Ectodermal cell (in vitro differentiated cells): ENCODE data around the gene BNIP3.
"Not testable (repeated sequence)": the region's sequence is repeated elsewhere in the genome, so short reads cannot be mapped to it uniquely, and the experiment has no call there.

Source experiments
- H3K27ac ChIP-seq: 2 replicates; pipeline ENCODE4 v1.7.0; 2013; ENCODE audit warnings: mild to moderate bottlenecking, low read depth, low read length; ENCODE audit not compliant: insufficient read depth, poor library complexity, severe bottlenecking
- H3K27me3 ChIP-seq: 2 replicates; pipeline ENCODE4 v1.7.0; 2013; ENCODE audit warnings: mild to moderate bottlenecking, low read length; ENCODE audit not compliant: insufficient read depth, control insufficient read depth, poor library complexity, severe bottlenecking
- H3K36me3 ChIP-seq: one replicate; pipeline ENCODE4 v1.7.0; 2013; ENCODE audit warnings: low read length; ENCODE audit not compliant: control insufficient read depth, insufficient read depth
- H3K4me1 ChIP-seq: one replicate; pipeline ENCODE4 v1.7.0; 2013; ENCODE audit warnings: low read length; ENCODE audit not compliant: control insufficient read depth, insufficient read depth
- H3K4me3 ChIP-seq: 2 replicates; pipeline ENCODE4 v1.7.0; 2013; ENCODE audit warnings: low read depth, low read length, control low read depth; ENCODE audit not compliant: insufficient read depth
- H3K9me3 ChIP-seq: 2 replicates; pipeline ENCODE4 v1.7.0; 2013; ENCODE audit warnings: mild to moderate bottlenecking, low read length, moderate library complexity; ENCODE audit not compliant: control insufficient read depth
- WGBS, 2 experiments: methylation state at CpG; one replicate each; pipeline ENCODE4 v1.1.7; 2013; ENCODE audit warnings: missing lambda C conversion rate in 2 of 2; 5-methylcytosine and 5-hydroxymethylcytosine counted together

BNIP3 gene

DNA sequence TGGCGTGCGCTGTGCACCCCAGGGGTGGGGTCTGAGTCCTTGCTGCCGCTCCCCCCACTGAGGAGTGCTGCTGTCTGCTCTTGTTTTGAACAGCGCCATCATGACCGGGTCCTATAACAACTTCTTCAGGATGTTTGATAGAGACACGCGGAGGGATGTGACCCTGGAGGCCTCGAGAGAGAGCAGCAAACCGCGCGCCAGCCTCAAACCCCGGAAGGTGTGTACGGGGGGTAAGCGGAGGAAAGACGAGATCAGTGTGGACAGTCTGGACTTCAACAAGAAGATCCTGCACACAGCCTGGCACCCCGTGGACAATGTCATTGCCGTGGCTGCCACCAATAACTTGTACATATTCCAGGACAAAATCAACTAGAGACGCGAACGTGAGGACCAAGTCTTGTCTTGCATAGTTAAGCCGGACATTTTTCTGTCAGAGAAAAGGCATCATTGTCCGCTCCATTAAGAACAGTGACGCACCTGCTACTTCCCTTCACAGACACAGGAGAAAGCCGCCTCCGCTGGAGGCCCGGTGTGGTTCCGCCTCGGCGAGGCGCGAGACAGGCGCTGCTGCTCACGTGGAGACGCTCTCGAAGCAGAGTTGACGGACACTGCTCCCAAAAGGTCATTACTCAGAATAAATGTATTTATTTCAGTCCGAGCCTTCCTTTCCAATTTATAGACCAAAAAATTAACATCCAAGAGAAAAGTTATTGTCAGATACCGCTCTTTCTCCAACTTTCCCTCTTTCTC is 26.0 kb downstream of the BNIP3 start:
- WGBS, 2 experiments = 96% methylated on average over 38 of the region's 38 CpGs
- no peaks in the 10 kb centered on the region for H3K27me3 ChIP-seq
- H3K4me1 ChIP-seq = no peaks in the 10 kb centered on the region
- H3K27ac ChIP-seq = no peak overlapping the region
- peaks cover 18% of the 10 kb centered on the region for H3K36me3 ChIP-seq
- no peak overlapping the region for H3K4me3 ChIP-seq
- peaks cover 2% of the 10 kb centered on the region for H3K9me3 ChIP-seq

DNA sequence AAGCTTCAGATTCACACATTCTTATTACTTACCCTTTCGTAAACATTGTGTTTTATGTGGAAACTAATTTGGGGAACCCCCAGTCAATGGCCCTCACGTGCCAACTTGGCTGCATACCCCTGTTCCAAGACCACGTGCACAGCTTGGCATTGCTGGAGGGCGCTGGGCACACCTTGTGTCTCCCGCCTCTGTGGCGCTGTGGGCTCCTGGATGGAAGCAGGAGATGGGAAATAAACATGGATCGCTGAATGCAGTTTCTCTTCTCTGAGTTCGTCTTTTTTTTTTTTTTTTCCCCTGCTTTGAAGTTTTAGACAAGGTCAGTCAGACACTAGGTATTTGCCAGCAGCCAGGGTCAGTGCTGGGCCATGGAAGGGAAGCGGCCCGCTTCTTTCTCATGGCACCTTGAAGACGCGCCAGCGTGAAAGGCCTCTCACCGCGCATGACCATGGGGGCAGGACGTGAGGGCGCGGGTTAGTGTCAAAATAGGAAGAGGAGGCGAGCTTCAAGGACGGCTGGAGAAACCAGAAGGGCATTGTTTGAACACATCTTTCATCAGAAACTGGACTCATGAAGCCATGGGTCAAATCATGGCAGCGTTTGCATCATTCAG is 27.3 kb downstream of the BNIP3 start:
- Histone ChIP-seq H3K4me3 (no peak overlapping the region), H3K9me3 (peaks cover 2% of the 10 kb centered on the region), H3K4me1 (no peaks in the 10 kb centered on the region), H3K36me3 (peaks cover 16% of the 10 kb centered on the region), H3K27me3 (no peaks in the 10 kb centered on the region), H3K27ac (no peak overlapping the region)
- WGBS, 2 experiments = 95 to 96% methylated on average over 21 of the region's 21 CpGs

DNA sequence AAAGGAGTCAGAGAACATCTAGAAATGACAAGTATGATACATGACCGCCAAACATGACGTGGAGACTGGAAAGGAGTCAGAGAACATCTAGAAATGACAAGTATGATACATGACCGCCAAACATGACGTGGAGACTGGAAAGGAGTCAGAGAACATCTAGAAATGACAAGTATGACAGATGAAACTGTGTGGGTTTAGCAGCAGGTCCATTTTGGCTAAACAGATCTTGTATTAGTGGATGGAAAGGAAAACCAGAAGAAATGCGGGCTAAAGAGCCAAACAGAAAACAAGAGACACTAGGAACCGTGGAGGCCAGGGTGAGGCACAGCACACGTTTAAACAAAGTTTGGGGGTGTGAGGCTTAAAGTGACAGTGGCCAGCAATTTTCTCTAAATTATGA is 31.8 kb downstream of the BNIP3 start:
- H3K9me3 ChIP-seq, H3K27me3 ChIP-seq, H3K4me1 ChIP-seq, H3K4me3 ChIP-seq, H3K27ac ChIP-seq: not testable (repeated sequence)
- WGBS, 2 experiments = 92 to 93% methylated on average over 5 of the region's 7 CpGs
- H3K36me3 ChIP-seq = peaks cover 15% of the 10 kb centered on the region

DNA sequence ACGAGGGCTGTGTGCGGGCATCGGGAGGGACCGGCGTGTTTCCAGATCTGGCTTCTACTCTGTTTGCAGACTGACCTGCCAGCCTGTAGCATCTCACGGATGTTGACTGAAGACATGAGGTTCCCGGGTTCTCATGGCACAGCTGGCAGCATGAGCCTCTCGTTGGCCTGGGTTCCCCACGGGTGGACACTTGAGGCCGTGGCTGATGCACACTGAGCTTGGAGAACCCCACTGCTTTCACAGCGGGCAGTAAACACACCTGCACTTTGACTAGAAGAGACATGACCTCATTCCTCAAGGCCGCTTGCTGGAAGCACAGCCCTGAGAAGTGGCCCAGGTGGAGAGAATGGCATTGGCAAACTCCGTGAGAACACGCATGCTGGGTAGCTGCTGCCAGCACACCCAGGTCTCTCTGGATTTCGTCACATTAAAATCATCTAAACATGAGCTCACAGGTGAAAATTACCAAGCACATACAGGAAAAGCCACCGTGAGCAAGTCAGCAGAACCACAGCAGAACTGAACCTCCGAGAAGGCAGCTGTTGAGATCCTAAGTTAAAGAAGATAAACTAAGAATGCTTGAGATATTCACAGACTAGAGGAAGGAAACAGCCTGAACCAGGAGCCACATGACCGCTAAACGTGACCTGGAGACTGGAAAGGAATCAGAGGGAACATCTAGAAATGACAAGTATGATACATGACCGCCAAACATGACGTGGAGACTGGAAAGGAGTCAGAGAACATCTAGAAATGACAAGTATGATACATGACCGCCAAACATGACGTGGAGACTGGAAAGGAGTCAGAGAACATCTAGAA is 32.5 kb downstream of the BNIP3 start:
- H3K36me3 ChIP-seq = peaks cover 15% of the 10 kb centered on the region
- WGBS, 2 experiments = 96% methylated on average over 19 to 20 of the region's 23 CpGs
- no peaks in the 10 kb centered on the region for H3K9me3 ChIP-seq
- H3K4me1 ChIP-seq = no peaks in the 10 kb centered on the region
- H3K27ac ChIP-seq = no peak overlapping the region
- H3K27me3 ChIP-seq = no peaks in the 10 kb centered on the region
- no peak overlapping the region for H3K4me3 ChIP-seq

DNA sequence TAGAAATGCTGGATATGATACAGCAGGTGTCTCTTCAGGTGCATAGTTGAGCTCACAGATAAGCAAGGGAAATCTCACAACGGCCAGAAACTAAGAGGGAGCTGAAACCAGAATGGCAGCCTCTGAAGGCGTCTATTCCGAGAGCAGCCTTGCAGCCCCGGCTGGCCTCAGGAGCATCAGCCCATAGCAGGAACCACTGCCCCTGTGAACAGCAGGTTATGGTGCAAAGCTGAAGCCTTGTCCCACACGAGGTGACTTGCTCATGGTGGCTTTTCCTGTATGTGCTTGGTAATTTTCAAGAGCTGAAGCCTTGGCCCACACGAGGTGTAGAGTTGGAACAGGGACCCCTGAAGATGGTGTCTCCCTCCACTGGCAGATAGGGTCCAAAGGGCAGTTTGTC is 33.2 kb downstream of the BNIP3 start:
- H3K4me3 ChIP-seq = no peak overlapping the region
- peaks cover 15% of the 10 kb centered on the region for H3K36me3 ChIP-seq
- no peak overlapping the region for H3K27ac ChIP-seq
- no peaks in the 10 kb centered on the region for H3K27me3 ChIP-seq
- 93 to 96% methylated on average over 6 of the region's 6 CpGs for WGBS, 2 experiments
- no peaks in the 10 kb centered on the region for H3K4me1 ChIP-seq
- no peaks in the 10 kb centered on the region for H3K9me3 ChIP-seq

DNA sequence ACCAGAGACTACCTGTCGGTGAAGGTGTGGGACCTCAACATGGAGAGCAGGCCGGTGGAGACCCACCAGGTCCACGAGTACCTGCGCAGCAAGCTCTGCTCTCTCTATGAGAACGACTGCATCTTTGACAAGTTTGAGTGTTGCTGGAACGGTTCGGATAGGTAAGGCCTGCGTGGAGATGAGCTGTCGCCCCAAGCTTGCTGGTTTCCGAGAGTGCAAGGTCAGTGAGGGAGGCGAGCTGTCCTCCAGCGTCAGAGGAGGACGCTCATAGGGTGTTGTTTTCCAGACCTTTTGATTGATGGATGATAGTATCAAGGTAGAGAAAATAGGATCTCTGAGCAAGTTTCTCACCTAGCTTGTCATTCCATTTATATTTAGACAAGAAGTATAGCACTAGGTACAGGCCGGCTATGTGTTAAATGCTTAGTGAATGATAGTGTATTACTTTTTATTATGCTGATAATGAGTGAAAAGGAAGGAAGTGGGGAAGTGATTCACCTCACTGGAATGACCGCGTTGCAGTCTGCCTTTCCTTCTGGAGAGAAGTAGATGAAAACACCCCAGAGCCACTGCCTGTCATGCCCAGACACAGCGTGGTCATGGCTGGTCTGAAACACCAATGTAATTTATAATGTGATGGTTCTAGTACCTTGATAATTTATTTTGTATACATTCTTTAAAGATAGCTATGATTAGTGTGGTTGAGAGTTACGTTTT is 33.9 kb downstream of the BNIP3 start:
- Histone ChIP-seq H3K9me3 (no peaks in the 10 kb centered on the region), H3K4me3 (no peak overlapping the region), H3K27me3 (no peaks in the 10 kb centered on the region), H3K27ac (no peak overlapping the region), H3K4me1 (no peaks in the 10 kb centered on the region), H3K36me3 (peaks cover 15% of the 10 kb centered on the region)
- WGBS, 2 experiments = 94 to 95% methylated on average over 17 to 18 of the region's 18 CpGs

DNA sequence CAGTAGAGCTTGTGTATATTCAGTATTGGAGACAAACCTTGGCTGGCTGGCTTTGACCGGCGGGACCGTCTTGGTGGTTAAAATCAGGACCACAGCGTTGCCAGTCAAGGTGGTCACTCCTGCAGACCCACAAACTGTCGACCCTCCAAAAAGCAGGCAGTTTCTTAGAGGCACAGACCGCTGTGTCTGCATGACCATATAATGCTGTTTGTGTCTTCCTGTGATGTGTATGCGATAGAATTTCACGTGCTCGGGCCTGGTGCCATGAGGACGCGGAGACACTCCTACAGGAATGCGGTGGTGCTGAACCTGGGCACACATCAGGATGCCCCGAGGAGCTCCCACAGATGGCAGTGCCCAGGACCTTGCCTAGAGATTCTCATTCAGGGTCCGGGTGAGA is 34.8 kb downstream of the BNIP3 start:
- Histone ChIP-seq H3K27me3 (no peaks in the 10 kb centered on the region), H3K4me3 (no peak overlapping the region), H3K36me3 (peaks cover 11% of the 10 kb centered on the region), H3K9me3 (no peaks in the 10 kb centered on the region), H3K27ac (no peak overlapping the region), H3K4me1 (no peaks in the 10 kb centered on the region)
- WGBS, 2 experiments = 95 to 96% methylated on average over 14 of the region's 14 CpGs

DNA sequence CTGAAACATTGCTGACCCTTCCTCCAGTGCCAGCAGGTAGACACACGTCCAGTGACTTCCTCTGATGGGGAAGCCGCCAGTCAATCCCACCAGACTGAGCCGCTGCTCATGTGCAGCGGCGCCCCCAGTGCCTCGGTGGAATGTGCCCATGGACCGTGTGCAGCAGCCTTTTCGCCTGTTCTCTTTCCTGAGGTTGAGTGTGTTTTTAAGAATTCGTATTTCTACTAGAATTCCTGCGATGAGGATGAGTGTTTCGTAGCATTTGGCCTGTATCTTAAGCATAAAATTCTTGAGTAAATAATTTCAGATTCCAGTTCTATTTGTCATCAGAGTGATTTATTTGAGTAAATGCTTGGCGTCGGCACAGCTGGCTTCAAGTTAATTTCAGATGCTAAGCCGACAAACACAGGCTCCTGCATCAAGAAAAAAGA is 35.4 kb downstream of the BNIP3 start:
- Histone ChIP-seq H3K27me3 (no peaks in the 10 kb centered on the region), H3K4me1 (no peaks in the 10 kb centered on the region), H3K36me3 (peaks cover 11% of the 10 kb centered on the region), H3K9me3 (no peaks in the 10 kb centered on the region), H3K27ac (no peak overlapping the region), H3K4me3 (no peak overlapping the region)
- WGBS, 2 experiments = 95 to 96% methylated on average over 14 of the region's 14 CpGs

DNA sequence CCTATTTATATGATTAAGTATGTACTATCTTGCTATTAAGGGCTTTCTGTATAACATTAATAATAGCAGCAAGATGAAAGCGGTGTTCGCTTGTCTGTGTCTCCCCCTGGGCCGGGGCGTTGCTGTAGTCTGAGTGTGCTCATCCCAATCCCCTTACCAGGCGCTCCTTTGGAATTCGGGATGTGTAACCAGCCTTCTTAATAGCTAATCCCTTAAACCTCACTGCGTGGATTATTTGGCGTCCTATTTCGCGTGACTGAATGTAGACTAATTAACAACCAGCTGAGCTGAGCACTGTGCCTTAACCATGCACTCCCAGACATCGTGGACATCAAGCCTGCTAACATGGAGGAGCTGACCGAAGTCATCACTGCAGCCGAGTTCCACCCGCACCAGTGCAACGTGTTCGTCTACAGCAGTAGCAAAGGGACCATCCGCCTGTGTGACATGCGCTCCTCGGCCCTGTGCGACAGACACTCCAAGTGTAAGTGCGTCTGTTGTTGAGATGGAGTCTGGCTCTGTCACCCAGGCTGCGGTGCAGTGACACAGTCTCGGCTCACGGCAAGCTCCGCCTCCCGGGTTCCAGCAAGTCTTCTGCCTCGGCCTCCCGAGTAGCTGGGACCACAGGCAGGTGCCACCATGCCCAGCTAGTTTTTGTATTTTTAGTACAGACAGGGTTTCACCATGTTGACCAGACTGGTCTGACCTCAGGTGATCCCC is 36.6 kb downstream of the BNIP3 start:
- Histone ChIP-seq H3K9me3 (no peaks in the 10 kb centered on the region), H3K4me3 (no peak overlapping the region), H3K4me1 (no peaks in the 10 kb centered on the region), H3K27ac (no peak overlapping the region), H3K36me3 (peaks cover 17% of the 10 kb centered on the region), H3K27me3 (no peaks in the 10 kb centered on the region)
- 94 to 95% methylated on average over 28 of the region's 28 CpGs for WGBS, 2 experiments
